Fibroblast of skin of abdomen (primary cell): ENCODE measurements around the gene RAB1A.
"Not testable (repeated sequence)": the region's sequence is repeated elsewhere in the genome, so short reads cannot be mapped to it uniquely, and the experiment has no call there.

Experiments used
- DNase-seq: peaks from one replicate; pipeline ENCODE4 v3.0.0-alpha.2; 2013

Gene RAB1A

DNA sequence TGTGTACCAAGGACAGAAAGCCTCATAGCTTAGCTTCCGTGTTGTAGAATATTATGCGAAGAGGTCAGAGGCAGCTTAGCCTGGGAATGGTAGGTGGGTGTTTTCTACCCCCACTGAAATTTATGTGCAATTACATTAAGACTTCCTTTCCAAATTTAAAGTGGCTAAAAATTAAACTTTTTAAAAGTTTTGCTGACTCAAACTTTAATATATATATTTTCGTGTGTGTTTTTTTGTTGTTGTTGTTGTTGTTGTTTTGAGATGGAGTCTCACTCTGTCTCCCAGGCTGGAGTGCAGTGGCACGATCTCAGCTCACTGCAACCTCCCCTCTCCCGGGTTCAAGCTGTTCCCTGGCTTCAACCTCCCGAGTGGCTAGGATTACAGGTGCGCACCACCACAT, 4.3 kb upstream of the RAB1A start:
- DNase-seq: no peak

DNA sequence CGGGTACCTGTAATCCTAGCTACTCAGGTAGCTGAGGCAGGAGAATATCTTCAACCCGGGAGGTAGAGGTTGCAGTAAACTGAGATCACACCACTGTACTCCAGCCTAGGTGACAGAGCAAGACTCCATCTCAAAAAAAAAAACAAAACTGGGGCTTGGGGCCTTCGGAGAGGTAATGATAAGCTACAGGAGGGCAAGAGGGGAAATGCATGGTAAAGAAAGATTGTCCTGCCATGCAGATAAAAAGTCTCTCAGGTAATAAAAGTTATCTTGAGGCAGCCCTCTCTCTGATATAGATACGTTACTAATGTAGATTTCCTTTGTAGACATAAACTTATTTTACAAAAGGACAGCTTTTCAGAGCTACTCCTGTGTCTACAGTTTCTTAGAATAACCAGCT, 3.7 kb upstream of the RAB1A start:
- DNase-seq: no peak

DNA sequence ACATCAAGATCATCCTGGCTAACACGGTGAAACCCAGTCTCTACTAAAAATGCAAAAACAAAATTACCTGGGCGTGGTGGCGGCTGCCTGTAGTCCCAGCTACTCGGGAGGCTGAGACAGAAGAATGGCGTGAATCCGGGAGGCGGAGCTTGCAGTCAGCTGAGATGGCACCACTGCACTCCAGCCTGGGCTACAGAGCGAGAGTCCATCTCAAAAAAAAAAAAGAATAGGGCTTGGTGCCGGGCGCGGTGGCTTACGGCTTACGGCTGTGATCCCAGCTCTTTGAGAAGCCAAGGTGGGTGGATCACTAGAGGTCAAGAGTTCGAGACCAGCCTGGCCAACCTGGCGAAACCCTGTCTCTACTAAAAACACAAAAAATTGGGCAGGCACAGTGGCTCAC, 3.0 kb upstream of the RAB1A start:
- DNase-seq: not testable (repeated sequence)

DNA sequence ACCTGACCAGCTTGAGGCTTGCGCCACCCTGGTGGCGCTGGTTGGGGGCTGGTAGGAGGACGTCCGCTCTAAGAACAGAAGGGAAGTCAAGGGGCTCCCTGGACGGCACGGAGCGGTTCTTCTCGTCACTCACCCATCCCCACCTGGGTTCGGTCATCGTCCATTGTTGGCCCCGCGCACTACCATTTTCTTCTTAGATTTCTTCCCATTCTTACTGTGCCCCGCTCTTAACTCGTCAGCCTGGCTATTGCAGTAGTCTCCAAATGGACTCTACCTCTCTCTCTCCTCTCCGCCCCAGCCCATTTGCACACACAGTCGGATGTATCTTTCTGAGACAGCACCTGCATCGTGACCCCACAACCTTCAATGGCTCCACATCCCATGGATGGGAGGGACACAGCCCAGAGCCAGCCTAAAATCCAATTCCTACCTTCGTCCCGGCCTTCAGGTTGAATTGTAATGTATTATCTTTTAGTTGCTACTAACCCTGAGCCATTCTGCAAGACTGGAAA, 814 bp upstream of the RAB1A start:
- no peak for DNase-seq

DNA sequence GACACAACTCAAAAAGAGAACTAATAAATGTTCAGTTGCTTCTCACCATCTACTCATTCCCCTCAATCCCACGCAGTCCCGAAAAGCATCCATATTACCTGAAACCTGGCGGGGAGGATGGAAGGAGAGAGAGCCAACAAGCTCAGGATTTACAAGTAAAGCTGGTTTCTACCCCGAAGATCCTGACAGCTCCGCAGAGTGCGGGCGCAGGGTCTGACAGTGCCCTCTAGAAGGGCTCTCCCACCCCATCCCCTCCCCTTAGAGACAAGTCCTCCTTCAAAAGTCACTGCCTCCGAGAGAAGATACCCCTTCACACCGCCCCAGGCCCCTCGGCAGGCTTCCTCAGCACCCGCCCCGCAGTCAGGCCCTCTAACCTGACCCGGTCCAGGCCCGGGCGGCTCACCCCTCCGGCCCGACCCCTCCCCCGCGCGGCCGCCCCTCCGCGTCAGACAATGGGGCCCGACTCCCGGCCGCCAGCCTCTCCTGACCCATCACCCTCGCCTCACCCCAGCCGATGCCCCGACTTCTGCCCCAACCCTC, 550 bp downstream of the RAB1A start:
- peak; percentile 9 for DNase-seq

DNA sequence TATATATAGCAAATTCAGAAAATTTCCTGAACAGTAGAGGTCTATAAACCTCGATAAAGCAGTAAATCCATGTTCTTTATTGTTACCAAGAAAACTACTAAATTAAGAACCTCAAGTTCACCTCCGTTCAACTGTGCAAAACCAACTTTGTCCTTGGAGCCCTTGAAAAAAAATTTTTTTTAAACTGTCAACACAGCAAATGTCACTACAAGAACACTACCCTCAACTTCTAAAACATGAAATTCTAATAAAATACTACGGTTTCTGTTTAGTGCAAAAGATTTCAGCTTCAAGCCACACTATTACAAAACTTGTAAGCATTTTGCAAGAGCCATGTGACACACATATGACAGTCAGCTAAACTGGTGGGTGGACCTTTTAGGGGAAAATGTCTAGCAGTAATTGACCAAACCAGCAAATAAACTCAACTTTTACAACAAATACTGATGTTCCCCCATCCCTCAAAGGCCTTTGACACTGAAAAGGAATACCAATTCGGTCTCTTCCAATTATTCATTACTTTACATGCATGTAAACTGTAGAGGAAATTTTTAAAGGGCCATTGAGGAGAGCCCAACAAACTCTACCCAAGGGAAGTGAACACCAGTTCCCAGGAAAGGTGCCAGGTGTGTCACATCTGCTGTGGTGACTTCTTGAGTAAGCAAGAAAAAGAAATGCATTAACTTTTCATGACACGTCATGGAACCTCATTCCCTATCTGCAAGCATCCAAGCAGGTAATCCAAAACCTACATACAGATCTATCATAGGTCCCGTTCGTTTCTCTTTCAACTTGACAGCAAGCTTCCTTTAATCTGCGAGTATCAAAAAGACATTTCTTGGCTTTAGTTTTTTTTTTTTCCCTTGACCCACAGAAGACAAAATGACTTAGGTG, 1.4 kb downstream of the RAB1A start:
- DNase-seq: peak; percentile 12

DNA sequence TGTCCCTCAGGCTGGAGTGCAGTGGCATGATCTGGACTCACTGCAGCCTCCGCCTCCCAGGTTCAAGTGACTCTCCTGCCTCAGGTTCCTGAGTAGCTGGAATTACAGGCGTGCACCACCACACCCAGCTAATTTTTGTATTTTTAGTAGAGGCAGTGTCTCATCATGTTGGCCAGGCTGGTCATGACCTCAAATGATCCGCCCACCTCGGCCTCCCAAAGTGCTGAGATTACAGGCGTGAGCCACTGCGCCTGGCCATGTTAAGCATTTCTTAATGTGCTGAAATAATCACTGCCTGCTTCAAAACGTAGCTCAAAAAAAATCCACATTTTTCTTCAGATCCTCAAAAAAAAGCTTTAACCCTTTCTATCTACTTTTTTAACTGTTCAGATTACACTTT, 4.4 kb downstream of the RAB1A start:
- not testable (repeated sequence) for DNase-seq

DNA sequence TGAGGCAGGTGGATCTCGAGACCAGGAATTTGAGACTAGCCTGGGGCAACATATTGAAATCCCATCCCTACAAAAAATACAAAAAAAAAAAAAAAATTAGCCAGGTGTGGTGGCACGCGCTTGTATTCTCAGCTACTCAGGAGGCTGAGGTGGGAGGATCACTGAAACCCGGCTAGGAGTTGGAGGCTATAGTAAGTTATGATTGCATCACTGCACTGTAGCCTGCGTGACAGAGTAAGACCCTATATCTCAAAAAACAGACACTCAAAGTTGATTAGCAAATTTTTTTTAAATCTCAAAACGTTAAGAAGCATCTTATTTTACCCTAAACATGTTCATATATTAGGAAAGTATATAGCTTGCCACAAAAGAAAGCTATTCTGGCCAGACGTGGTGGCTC, 7.6 kb downstream of the RAB1A start:
- DNase-seq: no peak

DNA sequence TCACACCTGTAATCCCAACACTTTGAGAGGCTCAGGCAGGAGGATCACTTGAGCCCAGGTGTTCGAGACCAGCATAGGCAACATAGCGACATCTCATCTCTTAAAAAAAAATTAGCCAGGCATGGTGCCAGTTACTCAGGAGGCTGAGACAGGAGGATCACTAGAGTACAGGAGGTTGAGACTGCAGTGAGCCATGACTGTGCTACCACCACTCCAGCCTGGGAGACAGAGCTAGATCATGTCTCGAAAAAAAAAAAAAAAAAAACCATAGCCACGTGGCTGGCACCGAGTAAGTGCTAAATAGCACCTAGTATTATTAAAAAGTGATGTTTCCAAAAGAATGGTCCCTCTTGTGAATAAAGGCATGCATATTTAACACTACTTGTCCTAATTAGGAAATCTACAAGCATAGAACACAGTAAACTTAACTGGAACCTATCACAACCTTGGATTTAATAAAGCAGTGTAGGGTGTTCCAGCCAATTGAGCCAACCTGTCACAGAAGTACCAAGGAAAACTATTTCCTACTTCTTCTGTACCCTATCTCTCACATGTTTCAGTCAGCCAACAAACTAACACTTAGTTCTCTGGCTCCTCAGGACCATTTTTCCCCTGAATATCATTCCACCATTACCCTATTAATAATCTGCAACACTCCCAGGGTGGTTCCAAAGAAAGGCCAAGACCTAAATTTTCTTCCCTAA, 8.8 kb downstream of the RAB1A start:
- no peak for DNase-seq

DNA sequence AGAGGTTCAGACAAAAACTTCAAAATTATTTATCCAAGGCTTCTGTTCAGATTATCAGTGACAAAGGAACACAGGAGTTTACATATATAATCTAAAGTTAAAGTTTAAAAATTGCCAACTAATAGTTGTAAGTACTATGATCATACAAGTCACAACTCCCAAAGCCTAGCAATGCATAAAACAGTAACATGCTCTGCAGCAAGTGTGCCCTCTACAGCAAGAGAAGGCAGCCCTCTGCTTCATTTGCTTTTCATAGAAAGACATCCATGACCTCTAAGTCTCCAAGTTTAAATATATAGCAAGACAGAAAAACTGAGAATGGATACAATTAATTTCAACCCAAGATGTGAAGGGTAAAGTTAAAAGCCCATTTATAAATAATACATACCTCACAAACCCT, 13.3 kb downstream of the RAB1A start:
- DNase-seq: no peak

DNA sequence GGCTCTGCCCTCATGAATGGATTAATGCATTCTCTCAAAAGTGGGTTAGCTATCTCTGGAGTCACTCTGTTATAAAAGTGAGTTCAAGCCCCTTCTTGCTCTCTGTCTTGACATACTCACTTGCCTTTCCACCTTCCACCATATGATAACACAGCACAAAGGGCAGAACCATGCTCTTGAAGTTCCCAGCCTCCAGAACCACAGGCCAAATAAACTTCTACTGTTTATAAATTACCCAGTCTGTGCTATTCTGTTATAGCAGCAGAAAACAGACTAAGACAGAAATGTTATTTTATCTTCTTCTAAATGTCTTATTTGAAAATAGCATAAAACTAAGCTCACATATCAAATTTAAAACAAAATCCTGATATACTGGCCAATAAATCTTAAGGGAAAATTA, 15.0 kb downstream of the RAB1A start:
- DNase-seq: no peak

DNA sequence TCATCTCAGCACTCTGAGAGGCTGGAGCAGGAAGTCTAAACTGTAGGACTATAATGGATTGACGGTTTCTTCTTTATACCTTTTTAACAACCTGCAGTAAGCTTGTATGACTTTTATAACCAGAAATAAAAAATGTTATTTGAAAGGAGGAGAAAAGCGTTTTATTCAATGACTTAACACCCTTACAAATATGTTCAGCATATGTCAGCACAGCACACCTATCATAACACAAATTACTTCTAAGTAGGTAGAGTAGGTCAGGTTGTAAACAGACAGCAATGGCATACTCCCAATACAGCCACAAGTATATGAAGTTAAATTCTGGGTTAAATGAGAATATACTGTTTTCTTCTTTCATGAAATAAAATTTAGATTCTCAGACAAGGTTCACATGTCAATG, 16.1 kb downstream of the RAB1A start:
- DNase-seq: no peak

DNA sequence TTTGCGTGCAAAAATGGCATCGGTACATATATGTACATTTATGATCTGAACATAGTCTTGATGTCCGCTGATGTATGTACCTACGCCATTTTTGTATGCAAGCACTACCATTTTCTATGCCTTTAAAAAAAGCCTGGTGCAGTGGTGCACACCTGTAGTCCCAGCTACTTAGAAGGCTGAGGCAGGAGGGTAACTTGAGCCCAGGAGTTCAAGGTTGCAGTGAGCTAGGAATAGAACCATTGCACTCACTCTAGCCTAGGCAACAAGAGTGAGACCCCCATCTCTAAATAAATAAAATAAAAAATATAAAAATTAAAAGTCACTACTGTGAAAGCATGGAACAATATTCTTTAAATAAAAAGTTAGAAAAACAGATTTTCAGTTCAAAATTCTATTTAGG, 16.7 kb downstream of the RAB1A start:
- no peak for DNase-seq

DNA sequence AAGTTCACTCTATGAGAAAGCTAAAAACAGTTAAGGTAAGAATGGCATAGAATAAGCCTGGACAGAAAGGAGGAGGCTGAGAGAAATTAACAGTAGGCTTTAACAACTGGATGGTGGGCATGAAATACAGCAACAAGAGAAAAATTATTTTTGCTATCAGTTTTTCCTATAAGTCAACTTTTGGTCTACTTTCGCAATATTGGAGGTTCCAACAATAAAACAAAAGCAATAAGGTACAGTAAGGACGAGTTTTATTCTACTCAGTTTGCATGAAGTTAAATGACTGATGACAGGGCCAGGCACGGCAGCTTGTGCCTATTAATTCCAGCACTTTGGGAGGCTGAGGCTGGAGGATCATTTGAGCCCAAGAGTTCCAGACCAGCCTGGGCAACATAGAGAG, 17.3 kb downstream of the RAB1A start:
- no peak for DNase-seq

DNA sequence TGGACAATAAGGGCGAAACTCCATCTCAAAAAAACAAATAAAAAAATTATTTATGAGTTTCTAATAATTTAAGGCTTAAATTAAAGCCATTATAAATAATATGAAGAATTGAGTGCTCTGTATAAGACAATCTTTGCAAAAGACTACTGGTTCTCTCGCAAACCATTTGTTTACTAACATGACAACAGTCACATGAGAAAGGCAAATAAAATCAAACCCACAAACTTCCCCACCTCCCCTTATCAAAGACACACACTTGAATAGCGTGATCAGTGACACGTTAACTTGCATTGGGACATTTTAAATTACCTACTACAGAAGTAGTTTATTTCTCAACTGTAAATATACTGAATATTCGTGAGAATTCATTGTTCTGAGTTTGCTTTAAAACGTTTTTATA, 21.1 kb downstream of the RAB1A start:
- DNase-seq: no peak

DNA sequence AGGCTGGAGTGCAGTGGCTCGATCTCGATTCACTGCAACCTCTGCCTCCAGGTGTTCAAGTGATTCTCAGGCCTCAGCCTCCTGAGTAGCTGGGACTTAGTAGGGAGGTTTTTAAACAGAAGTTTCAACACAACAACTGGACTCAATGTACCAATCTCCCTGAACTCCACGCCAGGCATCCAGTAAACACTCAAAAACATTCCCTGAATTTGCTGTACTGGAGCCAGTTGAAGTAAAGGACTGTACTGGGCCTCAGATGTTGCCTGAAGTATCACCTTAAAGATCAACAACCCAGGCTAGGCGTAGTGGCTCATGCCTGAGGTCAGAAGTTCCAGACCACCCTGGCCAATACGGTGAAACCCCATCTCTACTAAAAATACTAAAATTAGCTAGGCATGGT, 22.4 kb downstream of the RAB1A start:
- no peak for DNase-seq

DNA sequence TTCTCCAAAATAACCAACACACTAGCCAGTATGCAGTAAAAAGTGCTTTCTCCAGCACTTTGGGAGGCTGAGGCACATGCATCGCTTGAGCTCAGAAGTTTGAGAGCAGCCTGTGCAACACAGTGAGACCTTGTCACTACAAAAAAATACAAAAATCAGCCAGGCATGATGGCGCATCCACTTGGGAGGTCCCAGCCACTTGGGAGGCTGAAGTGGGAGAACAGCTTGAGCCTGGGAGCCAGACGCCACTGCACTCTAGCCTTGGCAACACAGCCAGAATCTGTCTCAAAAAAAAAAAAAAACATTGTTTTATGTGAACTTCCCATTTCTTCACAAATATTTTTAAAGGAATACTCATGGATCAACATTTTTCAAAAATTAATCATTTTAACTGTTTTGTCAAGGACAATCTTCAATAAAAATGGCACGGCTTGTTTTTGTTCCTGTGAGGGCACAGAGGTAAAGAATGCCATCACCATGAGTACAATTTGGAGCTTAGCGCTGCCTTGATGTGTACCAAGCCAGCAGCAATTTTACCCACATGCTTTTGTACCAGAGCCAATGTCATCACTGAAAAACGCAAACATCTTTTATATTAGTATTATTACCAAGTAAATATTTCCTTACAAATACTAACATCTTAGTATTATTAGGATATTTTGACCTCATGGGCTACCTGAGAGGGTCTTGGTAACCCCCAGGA, 26.7 kb downstream of the RAB1A start:
- DNase-seq: no peak

DNA sequence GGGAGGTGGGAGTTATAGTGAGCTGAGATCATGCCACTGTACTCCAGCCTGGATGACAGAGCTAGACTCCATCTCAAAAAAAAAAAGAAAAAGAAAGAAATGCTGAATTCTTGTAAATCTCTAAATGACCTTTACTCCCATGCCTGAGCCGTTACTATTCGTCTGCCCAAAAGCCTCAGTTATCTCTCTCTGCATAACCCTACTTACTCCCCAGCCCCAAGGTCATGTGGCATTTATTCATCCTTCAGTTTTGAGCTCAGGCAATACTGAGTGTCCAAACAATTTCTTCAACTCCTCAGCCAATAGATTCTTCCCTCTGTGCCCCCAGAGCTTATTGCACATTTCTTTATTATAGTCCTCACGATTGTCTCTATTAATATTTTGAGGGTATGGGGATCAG, 28.8 kb downstream of the RAB1A start:
- DNase-seq: no peak

DNA sequence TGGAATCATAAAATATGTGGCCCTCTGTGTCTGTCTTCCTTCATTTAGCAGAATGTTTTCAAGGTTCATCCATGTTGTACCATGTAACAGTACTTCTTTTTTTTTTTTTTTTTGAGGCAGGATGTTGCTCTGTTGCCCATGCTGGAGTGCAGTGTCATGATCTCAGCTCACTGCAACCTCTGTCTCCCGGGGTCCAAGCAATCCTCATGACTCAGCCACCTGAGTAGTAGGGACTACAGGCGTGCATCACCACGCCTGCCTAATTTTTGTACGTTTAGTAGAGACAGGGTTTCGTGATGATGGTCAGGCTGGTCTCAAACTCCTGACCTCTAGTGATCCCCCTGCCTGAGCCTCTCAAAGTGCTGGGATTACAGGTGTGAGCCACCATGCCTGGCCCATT, 31.2 kb downstream of the RAB1A start:
- DNase-seq: no peak

DNA sequence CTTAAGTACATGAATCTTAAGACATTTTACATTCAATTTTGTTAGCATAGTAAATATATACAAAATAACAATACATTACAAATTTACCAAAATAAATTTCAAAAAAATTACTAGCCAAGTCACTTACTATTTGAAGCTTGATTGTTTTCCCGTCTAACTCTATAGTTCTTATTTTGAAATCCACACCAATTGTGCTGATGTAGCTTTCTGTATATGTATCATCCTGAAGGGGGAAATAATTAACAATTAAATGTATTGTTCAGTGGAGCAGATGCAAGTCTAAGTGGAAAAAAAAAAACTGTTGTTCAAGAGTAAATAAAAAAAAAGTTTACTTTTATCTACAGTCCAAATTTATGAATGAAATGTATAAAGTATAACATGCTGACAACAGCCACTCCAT, 32.1 kb downstream of the RAB1A start:
- DNase-seq: no peak

DNA sequence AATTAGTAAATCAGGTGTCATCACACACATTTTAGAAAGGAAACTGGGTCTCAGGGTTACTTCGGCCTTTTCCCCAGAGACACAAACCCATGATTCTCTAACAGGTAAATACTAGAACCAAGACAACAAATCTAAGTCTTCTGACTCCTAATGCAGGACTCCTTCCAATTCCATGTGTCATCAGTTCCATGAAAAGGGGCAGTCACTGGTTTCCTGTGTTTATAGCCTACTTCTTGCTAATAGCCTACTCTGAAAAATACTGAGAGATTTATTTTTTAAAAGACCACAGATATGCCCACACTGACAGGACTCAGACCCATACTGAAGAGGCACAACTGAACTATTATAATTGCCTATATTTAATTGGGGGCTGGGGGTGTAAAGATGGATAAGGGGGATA, 33.0 kb downstream of the RAB1A start:
- no peak for DNase-seq

DNA sequence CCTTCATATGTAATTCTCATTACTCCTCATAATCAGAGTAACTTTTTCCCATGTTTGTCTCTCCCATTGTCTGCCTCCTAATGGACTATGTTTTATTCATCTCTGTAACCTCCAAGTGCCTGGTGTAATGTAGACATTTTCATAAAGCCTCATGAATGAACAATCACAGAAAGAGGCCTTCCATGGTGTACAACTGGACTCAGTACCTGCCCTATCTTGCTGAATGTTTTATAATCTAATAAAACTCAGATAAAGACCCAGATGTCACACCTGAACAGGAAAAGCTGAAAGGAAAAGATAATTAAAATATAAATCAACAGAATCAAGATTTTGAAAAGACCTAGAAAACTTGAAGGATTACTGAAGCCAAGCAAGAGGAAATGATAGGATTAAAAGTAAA, 36.7 kb downstream of the RAB1A start:
- no peak for DNase-seq

DNA sequence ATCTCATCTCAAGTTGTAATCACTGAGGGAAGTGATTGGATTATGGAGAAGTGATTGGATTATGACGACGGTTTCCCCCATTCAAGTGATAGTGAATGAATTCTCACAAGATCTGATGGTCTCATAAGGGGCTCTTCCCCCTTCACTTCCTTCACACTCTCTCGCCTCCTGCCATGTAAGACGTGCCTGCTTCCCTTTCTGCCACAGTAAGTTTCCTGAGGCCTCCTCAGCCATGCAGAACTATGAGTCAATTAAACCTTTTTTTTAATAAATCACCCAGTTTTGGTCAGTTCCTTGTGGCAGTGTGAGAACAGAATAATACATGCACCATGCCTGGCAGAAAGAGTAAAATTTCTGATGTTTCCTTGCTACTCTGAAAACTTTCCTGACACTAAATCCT, 37.1 kb downstream of the RAB1A start:
- no peak for DNase-seq
